ENCODE measurements around the gene ANO4. TPM values are rescaled to one million over a fixed set of nuclear protein-coding genes. Genes with fewer than 3 reads are reported as not detected.

ANO4 gene
- total RNA-seq, 2 experiments from 2014 or later: not detected

- DNase-seq: no peak
- Mint-ChIP-seq H3K4me3 (no peak overlapping the region), H3K27ac (no peak overlapping the region), H3K27me3 (no peaks in the 10 kb centered on the region), H3K4me1 (ENCODE audit: low read depth) (no peaks in the 10 kb centered on the region), H3K36me3 (ENCODE audit: low read depth) (no peaks in the 10 kb centered on the region), H3K9me3 (no peaks in the 10 kb centered on the region)
- no peak for TF ChIP-seq CTCF (IDR thresholded peaks at IDR 0.05)
- ATAC-seq: no peak
- intact Hi-C loops (cut with micrococcal nuclease): no loop called here
- CTCF ChIA-PET: no interaction called here
- POLR2A ChIA-PET: no interaction called here
Measured at GRCh38 chr12:100942984-100943749, 148.6 kb downstream of the ANO4 start.

- DNase-seq (no peak), ATAC-seq (no peak)
- H3K9me3 Mint-ChIP-seq: no peaks in the 10 kb centered on the region
- H3K27ac Mint-ChIP-seq: no peak overlapping the region
- H3K4me1 Mint-ChIP-seq (ENCODE audit: low read depth): no peaks in the 10 kb centered on the region
- no peak overlapping the region for H3K4me3 Mint-ChIP-seq
- no peak for TF ChIP-seq CTCF (IDR thresholded peaks at IDR 0.05)
- no peaks in the 10 kb centered on the region for H3K36me3 Mint-ChIP-seq (ENCODE audit: low read depth)
- intact Hi-C loops (cut with micrococcal nuclease): no loop called here
- POLR2A ChIA-PET: no interaction called here
- CTCF ChIA-PET: no interaction called here
- no peaks in the 10 kb centered on the region for H3K27me3 Mint-ChIP-seq
Measured at GRCh38 chr12:100951756-100952155, 157.2 kb downstream of the ANO4 start.

- ATAC-seq (no peak), DNase-seq (no peak)
- no peak overlapping the region for H3K4me3 Mint-ChIP-seq
- no peaks in the 10 kb centered on the region for H3K27me3 Mint-ChIP-seq
- no peaks in the 10 kb centered on the region for H3K4me1 Mint-ChIP-seq (ENCODE audit: low read depth)
- intact Hi-C loops (cut with micrococcal nuclease): no loop called here
- no peaks in the 10 kb centered on the region for H3K9me3 Mint-ChIP-seq
- no peak for TF ChIP-seq CTCF (IDR thresholded peaks at IDR 0.05)
- H3K27ac Mint-ChIP-seq: no peak overlapping the region
- H3K36me3 Mint-ChIP-seq (ENCODE audit: low read depth): no peaks in the 10 kb centered on the region
- ChIA-PET CTCF (no interaction called here), POLR2A (no interaction called here)
Measured at GRCh38 chr12:100953217-100953616, 158.6 kb downstream of the ANO4 start.

GRCh38 chr12:100953677-100954076 is 159.1 kb downstream of the ANO4 start:
- Mint-ChIP-seq H3K4me1 (ENCODE audit: low read depth) (no peaks in the 10 kb centered on the region), H3K9me3 (no peaks in the 10 kb centered on the region), H3K27me3 (no peaks in the 10 kb centered on the region), H3K27ac (no peak overlapping the region), H3K36me3 (ENCODE audit: low read depth) (no peaks in the 10 kb centered on the region), H3K4me3 (no peak overlapping the region)
- ATAC-seq (no peak), DNase-seq (no peak)
- TF ChIP-seq CTCF (IDR thresholded peaks at IDR 0.05): no peak
- ChIA-PET POLR2A (no interaction called here), CTCF (no interaction called here)
- intact Hi-C loops (cut with micrococcal nuclease): no loop called here

- Mint-ChIP-seq H3K4me3 (no peak overlapping the region), H3K36me3 (ENCODE audit: low read depth) (no peaks in the 10 kb centered on the region), H3K9me3 (no peaks in the 10 kb centered on the region), H3K27ac (no peak overlapping the region), H3K27me3 (no peaks in the 10 kb centered on the region), H3K4me1 (ENCODE audit: low read depth) (no peaks in the 10 kb centered on the region)
- DNase-seq (no peak), ATAC-seq (no peak)
- TF ChIP-seq CTCF (IDR thresholded peaks at IDR 0.05): no peak
- intact Hi-C loops (cut with micrococcal nuclease): no loop called here
- POLR2A ChIA-PET: no interaction called here
- CTCF ChIA-PET: no interaction called here
Measured at GRCh38 chr12:100954118-100954517, 159.5 kb downstream of the ANO4 start.

Data from activated CD8-positive, alpha-beta T cell treated with anti-CD3 and anti-CD28 coated beads for 36 hours (primary cell).